Stimulated activated CD4-positive, alpha-beta T cell treated with anti-CD3 and anti-CD28 coated beads, Interleukin-2, amount 100 ng/mL, for 24 hours (primary cell): Measurements from ENCODE around the gene SLC25A27.

Experiments
- DNase-seq, 2 donors: peaks; one replicate each; pipeline ENCODE4 v3.0.0-alpha.2; 2020

Gene SLC25A27

GRCh38 chr6:46651816-46652215 lies 959 bp upstream of the SLC25A27 start:
- no peak for DNase-seq

- DNase-seq, result no peak
Observed at GRCh38 chr6:46652232-46652602, 558 bp upstream of the SLC25A27 start.

GRCh38 chr6:46653439-46654195 lies 842 bp downstream of the SLC25A27 start:
- DNase-seq, result no peak

- DNase-seq, result no peak
Observed at GRCh38 chr6:46655803-46656202, 3.0 kb downstream of the SLC25A27 start.

GRCh38 chr6:46657642-46658041 lies 4.9 kb downstream of the SLC25A27 start:
- no peak for DNase-seq

GRCh38 chr6:46661483-46661882 lies 8.7 kb downstream of the SLC25A27 start:
- no peak for DNase-seq

- no peak for DNase-seq
Observed at GRCh38 chr6:46667377-46667776, 14.6 kb downstream of the SLC25A27 start.

- no peak for DNase-seq
Observed at GRCh38 chr6:46674410-46674809, 21.6 kb downstream of the SLC25A27 start.

- DNase-seq, result no peak
Observed at GRCh38 chr6:46676604-46677313, 24.0 kb downstream of the SLC25A27 start.

- DNase-seq, result no peak
Observed at GRCh38 chr6:46677314-46677654, 24.5 kb downstream of the SLC25A27 start.

GRCh38 chr6:46684771-46685170 lies 32.0 kb downstream of the SLC25A27 start:
- DNase-seq, result no peak

- DNase-seq, result no peak
Observed at GRCh38 chr6:46687619-46688097, 34.9 kb downstream of the SLC25A27 start, which contains the start of gene TDRD6. TSS of gene TDRD6 (plus strand) at chr6:46687885. CDS start at chr6:46688129, 244 bp downstream.

- DNase-seq, result no peak
Observed at GRCh38 chr6:46688117-46688965, 35.6 kb downstream of the SLC25A27 start.

- DNase-seq, result no peak
Observed at GRCh38 chr6:46688966-46689335, 36.2 kb downstream of the SLC25A27 start.

- no peak for DNase-seq
Observed at GRCh38 chr6:46689657-46690056, 36.9 kb downstream of the SLC25A27 start.

- no peak for DNase-seq
Observed at GRCh38 chr6:46690141-46690755, 37.5 kb downstream of the SLC25A27 start.

- DNase-seq, result no peak
Observed at GRCh38 chr6:46690911-46691451, 38.2 kb downstream of the SLC25A27 start.

- no peak for DNase-seq
Observed at GRCh38 chr6:46699970-46700369, 47.2 kb downstream of the SLC25A27 start.

GRCh38 chr6:46704562-46704961 lies 51.8 kb downstream of the SLC25A27 start:
- DNase-seq, result no peak

- DNase-seq, result no peak
Observed at GRCh38 chr6:46706464-46706863, 53.7 kb downstream of the SLC25A27 start.

GRCh38 chr6:46711491-46711890 lies 58.7 kb downstream of the SLC25A27 start:
- no peak for DNase-seq

- no peak for DNase-seq
Observed at GRCh38 chr6:46715141-46715540, 62.4 kb downstream of the SLC25A27 start.

- DNase-seq, result no peak
Observed at GRCh38 chr6:46719099-46719498, 66.3 kb downstream of the SLC25A27 start.
